Measurements from ENCODE around the gene ANKRD13B. TPM values are rescaled to one million over a fixed set of nuclear protein-coding genes. Genes with fewer than 3 reads are reported as not detected.

The ANKRD13B gene
- total RNA-seq, 2 donors from 2014 or later, result 2.7 to 30.0 TPM

DNA sequence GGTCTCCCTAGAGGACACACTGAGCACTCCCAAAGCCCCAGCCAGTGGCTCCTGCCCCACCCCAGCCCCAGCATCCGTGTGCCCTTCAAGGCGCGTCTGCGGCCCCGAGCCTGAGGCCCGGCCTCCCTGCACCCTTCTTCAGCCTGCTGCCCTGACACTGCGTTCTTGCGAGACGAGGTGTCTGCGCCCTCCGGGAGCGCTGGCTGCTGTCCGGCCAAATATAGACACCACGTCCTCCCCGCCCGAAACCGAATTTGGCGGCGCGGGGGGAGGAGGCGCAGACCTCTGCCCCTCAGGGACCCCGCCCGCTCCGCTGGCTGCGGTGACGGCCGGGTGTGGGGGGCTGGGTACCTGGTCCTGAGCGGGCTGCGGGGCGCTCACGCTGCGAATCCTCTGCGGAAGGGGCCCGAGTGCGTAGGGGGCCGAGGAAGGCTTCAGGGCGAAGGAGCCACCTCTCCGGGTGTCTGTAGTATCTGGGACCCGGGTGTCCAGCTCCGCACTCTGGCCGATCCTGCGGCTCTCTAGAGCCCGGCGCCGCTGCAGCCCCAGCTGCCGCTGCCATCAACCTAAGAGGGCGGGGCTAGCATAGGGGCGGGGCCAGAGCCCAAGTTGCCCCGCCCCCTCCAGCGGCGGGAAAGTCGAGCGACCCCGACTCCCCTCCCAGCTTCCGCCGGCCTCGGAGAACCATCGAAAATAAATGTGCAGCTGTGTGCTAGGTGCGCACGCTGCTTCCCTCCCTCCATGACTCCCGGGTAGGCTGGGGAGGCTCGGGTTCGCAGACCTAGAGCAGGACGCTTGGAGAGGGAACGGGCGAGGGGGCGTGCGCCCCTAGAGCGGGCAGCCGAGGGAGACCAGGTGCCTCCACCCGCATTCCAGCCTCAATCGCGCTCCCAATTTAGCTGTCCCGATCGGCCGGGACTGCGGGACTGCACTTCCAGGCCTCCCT, 29.7 kb downstream of the ANKRD13B start, which contains the start of gene CORO6:
TSS of gene CORO6 (minus strand) at position 576 of the 946 bp plus-strand sequence. CDS start 1,491 bp downstream, outside the sequence.
- TF ChIP-seq, protein P1, sequence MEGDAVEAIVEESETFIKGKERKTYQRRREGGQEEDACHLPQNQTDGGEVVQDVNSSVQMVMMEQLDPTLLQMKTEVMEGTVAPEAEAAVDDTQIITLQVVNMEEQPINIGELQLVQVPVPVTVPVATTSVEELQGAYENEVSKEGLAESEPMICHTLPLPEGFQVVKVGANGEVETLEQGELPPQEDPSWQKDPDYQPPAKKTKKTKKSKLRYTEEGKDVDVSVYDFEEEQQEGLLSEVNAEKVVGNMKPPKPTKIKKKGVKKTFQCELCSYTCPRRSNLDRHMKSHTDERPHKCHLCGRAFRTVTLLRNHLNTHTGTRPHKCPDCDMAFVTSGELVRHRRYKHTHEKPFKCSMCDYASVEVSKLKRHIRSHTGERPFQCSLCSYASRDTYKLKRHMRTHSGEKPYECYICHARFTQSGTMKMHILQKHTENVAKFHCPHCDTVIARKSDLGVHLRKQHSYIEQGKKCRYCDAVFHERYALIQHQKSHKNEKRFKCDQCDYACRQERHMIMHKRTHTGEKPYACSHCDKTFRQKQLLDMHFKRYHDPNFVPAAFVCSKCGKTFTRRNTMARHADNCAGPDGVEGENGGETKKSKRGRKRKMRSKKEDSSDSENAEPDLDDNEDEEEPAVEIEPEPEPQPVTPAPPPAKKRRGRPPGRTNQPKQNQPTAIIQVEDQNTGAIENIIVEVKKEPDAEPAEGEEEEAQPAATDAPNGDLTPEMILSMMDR (IDR thresholded peaks at IDR 0.05), result no peak
- no peak for TF ChIP-seq POLR2A (IDR thresholded peaks at IDR 0.05)
- TF ChIP-seq POLR2AphosphoS5 (IDR thresholded peaks at IDR 0.05), result no peak
- no peaks in the 10 kb centered on the region for H3K36me3 ChIP-seq
- H3K4me3 ChIP-seq, result peak within 1 kb of the TSS; percentile 50 to 55
- peak within 1 kb of the TSS; percentile 26 to 70 for H3K27ac ChIP-seq
- 9% methylated on average over 54 of the region's 77 CpGs for WGBS
- no peaks in the 10 kb centered on the region for H3K27me3 ChIP-seq (replicated peaks; ENCODE audit: insufficient read depth)
- intact Hi-C loops (cut with DNase I), result no loop called here
- H3K9me3 ChIP-seq, result no peaks in the 10 kb centered on the region
- no peak for DNase-seq (ENCODE audit: low spot score)
- H3K4me1 ChIP-seq (replicated peaks), result no peaks in the 10 kb centered on the region

DNA sequence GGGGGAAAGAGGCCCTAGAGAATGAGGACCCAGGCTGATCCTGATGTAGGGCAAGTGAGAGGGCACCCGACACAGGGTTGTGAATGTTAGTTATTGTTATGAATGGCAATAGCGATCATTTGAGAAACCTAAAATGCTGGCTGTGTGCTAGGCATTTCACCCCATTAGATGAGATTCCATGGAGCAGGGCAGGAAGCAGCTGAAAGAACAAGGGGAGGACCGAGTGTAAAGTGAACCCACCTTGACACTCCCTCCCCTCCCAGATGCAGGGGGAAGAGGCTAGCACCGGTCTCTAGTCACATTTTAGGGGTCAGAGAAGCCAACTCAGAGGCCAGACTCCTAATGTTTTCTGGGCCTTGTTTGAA, 30.3 kb downstream of the ANKRD13B start:
- Histone ChIP-seq H3K27ac (no peak overlapping the region), H3K27me3 (replicated peaks; ENCODE audit: insufficient read depth) (no peaks in the 10 kb centered on the region), H3K9me3 (no peaks in the 10 kb centered on the region), H3K4me1 (replicated peaks) (no peaks in the 10 kb centered on the region), H3K36me3 (no peaks in the 10 kb centered on the region), H3K4me3 (peak overlapping the region in 1 of 2 donors; percentile 50)
- 62% methylated on average over 4 of the region's 4 CpGs for WGBS
- DNase-seq (ENCODE audit: low spot score), result no peak
- intact Hi-C loops (cut with DNase I), result no loop called here
- TF ChIP-seq POLR2AphosphoS5 (IDR thresholded peaks at IDR 0.05), result no peak
- TF ChIP-seq POLR2A (IDR thresholded peaks at IDR 0.05), result no peak
- TF ChIP-seq, protein P1 (IDR thresholded peaks at IDR 0.05), result no peak

DNA sequence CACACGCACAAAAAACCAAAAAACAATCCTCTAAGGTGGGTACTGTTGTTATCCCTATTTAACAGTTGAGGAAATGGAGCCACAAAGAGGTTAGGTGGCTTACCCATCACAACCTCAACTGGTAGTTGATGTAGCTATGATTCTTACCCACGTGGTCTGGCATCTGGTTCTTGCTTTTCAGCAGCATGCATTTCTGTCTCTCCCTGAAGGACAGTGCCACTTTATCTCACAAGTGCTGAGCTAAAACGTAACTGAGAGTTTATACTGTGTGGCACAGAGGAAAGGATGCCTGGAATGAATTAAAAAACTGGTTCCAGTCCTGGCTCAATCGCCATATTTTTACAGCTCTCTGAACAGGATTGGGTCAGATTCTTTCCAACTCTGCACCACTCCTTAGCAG, 31.7 kb downstream of the ANKRD13B start:
- no peaks in the 10 kb centered on the region for H3K27me3 ChIP-seq (replicated peaks; ENCODE audit: insufficient read depth)
- no peaks in the 10 kb centered on the region for H3K9me3 ChIP-seq
- H3K4me3 ChIP-seq, result no peak overlapping the region
- no peaks in the 10 kb centered on the region for H3K36me3 ChIP-seq
- intact Hi-C loops (cut with DNase I), result no loop called here
- TF ChIP-seq, protein P1 (IDR thresholded peaks at IDR 0.05), result no peak
- TF ChIP-seq POLR2AphosphoS5 (IDR thresholded peaks at IDR 0.05), result no peak
- no peak for TF ChIP-seq POLR2A (IDR thresholded peaks at IDR 0.05)
- peaks cover 5% of the 10 kb centered on the region for H3K4me1 ChIP-seq (replicated peaks)
- H3K27ac ChIP-seq, result no peak overlapping the region
- no peak for DNase-seq (ENCODE audit: low spot score)
- WGBS, result 80% methylated on average over 4 of the region's 4 CpGs

DNA sequence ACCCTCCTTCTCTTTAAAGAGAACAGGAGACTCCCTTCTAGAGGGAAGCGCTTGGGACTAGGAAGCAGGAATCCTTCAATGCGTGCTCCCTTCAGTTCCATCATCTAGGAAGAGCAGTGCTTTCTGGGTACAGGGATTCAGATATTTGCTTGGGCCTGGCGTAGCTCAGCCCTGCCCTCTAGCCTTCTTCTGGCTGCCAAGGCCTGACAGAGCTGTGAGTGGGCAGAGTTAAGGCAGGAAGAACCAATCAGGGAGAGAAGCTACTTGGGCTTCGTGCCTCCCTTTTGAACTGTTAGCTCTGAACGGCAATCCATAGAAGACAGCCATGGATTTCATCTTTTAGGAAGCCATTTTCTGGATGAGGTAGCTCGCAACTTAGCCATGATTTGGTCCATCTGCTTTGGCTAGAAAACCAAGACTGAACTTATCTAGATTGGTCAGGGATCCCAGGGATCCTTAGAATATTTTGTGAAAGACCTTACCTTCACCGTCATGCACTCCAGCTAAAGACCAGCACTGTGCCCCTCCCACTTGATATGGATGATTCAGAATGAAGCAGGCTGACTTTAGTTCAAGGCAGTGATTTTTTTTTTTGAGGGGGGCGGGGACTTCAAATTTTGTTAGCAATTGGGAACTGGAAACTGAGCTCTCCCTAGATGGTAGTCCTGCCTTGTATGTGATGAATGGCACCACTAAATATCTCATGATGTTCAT, 32.3 kb downstream of the ANKRD13B start:
- intact Hi-C loops (cut with DNase I), result loop anchor here (5.0 kb wide), 1 partner anchor 137 kb away; no protein-coding TSS in a partner anchor
- Histone ChIP-seq H3K4me3 (no peak overlapping the region), H3K4me1 (replicated peaks) (peaks cover 5% of the 10 kb centered on the region), H3K36me3 (no peaks in the 10 kb centered on the region), H3K9me3 (no peaks in the 10 kb centered on the region), H3K27ac (no peak overlapping the region), H3K27me3 (replicated peaks; ENCODE audit: insufficient read depth) (no peaks in the 10 kb centered on the region)
- TF ChIP-seq, protein P1 (IDR thresholded peaks at IDR 0.05), result no peak
- TF ChIP-seq POLR2AphosphoS5 (IDR thresholded peaks at IDR 0.05) (no peak), POLR2A (IDR thresholded peaks at IDR 0.05) (no peak)
- DNase-seq (ENCODE audit: low spot score), result no peak
- 89% methylated on average over 8 of the region's 8 CpGs for WGBS
